Astrocyte of the spinal cord (primary cell): ENCODE data around the gene INPP1.
"Not testable (repeated sequence)": the region's sequence is repeated elsewhere in the genome, so short reads cannot be mapped to it uniquely, and the experiment has no call there.

Experiments used
- DNase-seq: peaks from one replicate; pipeline ENCODE4 v3.0.0; 2011; ENCODE audit warnings: low read depth, low spot score
- H3K4me3 ChIP-seq: 2 replicates; pipeline ENCODE4 v1.5.1; 2011; ENCODE audit warnings: low read depth, mild to moderate bottlenecking, low read length, moderate library complexity
- in situ Hi-C: cut with HindIII; loops from 2 replicates; pipeline ENCODE4 v1.10.0; 2017; ENCODE audit warnings: low sequenced_read_pairs
- TF ChIP-seq, protein P1 (sequence below): IDR thresholded peaks from 2 replicates; pipeline ENCODE4 v1.5.1; 2012; ENCODE audit warnings: low read depth, mild to moderate bottlenecking, low read length, inconsistent platforms

INPP1 gene

DNA sequence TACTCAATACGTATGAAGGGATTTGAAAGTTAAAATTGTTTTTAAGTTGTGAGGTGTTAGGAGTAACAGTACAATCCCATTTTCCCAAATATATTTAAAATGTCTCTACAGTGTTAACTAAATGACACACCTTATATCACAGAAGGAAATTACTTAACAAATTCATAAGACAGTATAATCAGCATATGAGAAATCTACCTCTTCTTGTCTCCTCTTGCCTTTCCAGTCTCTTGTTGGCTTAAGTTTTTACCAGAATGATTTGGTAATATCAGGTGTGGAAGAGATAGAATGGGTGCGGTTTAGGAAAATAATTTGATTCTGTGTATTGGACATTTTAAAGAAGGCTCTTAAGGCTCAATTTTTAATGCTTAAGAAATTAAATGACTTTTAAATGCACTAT lies 9.5 kb upstream of the INPP1 start:
- in situ Hi-C loops, result no loop called here
- TF ChIP-seq, protein P1, sequence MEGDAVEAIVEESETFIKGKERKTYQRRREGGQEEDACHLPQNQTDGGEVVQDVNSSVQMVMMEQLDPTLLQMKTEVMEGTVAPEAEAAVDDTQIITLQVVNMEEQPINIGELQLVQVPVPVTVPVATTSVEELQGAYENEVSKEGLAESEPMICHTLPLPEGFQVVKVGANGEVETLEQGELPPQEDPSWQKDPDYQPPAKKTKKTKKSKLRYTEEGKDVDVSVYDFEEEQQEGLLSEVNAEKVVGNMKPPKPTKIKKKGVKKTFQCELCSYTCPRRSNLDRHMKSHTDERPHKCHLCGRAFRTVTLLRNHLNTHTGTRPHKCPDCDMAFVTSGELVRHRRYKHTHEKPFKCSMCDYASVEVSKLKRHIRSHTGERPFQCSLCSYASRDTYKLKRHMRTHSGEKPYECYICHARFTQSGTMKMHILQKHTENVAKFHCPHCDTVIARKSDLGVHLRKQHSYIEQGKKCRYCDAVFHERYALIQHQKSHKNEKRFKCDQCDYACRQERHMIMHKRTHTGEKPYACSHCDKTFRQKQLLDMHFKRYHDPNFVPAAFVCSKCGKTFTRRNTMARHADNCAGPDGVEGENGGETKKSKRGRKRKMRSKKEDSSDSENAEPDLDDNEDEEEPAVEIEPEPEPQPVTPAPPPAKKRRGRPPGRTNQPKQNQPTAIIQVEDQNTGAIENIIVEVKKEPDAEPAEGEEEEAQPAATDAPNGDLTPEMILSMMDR, result no peak
- no peak overlapping the region for H3K4me3 ChIP-seq
- DNase-seq, result no peak

DNA sequence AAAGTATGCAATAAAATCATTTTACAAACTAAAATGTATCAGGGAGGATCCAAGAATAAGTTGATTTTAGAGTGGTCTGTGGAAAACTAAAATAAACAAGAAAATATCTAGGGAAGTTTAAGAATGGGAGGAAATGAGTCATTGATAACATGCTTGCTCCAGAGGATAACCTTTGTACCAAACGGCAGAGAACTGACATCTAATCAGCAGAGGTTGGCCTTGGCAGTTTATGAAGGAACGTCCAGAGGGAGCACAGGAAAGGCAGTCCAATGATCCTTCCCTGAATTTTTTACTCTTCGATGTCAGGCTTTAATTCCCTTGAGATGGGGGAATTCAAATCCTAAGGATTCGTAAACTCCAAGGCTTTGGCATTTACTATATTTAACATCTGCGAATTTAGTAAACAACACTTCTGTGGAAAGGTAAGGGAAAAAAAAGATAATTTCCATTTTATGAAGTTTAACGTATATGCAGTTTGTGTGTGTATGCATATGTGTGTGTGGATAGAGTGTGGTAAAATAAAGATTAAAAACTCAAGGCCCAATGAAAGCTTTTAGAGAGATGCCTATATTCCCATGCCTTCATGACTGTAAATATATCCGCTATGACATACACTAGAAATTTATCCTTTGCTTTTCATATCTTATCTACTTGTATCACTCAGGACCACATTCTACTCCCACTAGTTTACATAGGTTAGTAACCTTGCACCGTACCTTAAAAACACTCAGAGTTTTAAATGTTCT lies 8.7 kb upstream of the INPP1 start:
- in situ Hi-C loops, result no loop called here
- no peak for DNase-seq
- no peak overlapping the region for H3K4me3 ChIP-seq
- TF ChIP-seq, protein P1, result no peak

DNA sequence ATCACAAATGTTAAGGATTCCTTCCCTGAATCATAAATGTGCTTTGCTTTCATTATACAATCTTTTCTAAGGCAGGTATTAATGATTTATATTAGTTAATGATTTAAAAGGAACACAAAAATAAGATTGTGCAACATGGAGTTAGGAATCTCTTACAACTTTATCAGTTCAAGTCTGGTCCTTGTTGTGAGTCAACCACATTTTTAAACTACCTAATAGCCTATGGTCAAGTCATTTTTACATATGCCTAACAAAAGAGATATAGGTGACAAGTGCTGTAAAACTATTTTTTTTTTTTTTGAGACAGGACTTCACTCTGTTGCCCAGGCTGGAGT lies 8.2 kb upstream of the INPP1 start:
- in situ Hi-C loops, result no loop called here
- DNase-seq, result no peak
- TF ChIP-seq, protein P1, result no peak
- no peak overlapping the region for H3K4me3 ChIP-seq

DNA sequence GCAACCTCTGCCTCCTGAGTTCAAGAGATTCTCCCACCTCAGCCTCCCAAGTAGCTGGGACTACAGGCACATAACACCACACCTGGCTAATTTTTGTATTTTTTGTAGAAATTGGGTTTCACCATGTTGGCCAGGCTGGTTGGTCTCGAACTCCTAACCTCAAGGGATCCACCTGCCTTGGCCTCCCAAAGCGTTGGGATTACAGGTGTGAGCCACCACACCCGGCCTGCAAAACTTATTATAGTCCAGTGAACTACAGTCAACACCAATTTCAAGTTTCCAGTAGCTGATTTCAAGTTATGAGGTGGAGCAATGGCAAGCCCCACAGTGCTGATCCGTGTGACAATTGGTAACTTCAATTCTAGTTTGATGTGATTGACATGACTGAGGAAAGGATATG lies 7.8 kb upstream of the INPP1 start:
- not testable (repeated sequence) for DNase-seq

DNA sequence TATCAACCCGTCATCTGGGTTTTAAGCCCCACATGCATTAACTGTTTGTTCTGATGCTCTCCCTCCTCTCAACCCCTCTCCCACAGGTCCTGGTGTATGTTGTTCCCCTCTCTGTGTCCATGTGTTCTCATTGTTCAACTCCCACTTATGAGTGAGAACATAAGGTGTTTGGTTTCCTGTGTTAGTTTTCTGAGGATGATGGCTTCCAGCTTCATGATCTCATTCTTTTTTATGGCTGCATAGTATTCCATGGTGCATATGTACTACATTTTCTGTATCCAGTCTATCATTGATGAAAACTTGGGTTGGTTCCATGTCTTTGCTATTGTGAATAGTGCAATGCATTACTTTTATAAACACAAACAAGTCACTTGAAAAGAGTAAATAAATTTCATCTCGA lies 7.0 kb upstream of the INPP1 start:
- TF ChIP-seq, protein P1, result no peak
- DNase-seq, result no peak
- H3K4me3 ChIP-seq, result no peak overlapping the region
- in situ Hi-C loops, result no loop called here

More for the DNA sequence above, 7.8 kb upstream of the INPP1 start:
- in situ Hi-C loops, H3K4me3 ChIP-seq: not testable (repeated sequence)

DNA sequence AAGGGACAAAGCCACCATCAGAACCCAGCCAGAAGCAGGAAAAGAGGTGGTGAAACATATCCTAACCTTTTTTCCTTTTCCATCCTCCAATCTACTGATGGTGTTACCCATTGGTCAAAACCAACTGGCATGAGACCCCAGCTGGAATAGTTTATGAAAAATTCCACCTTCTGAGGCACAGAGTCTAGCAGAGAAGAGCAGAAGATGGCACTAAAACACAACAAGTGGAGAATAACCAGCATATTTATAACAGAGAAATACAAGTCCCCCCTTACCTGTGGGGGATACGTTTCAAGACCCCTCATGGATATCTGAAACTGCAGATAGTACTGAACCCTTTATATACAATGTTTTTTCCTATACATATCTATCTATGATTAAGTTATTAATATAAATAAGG lies 4.9 kb upstream of the INPP1 start:
- no peak for DNase-seq
- no peak overlapping the region for H3K4me3 ChIP-seq
- in situ Hi-C loops, result no loop called here
- TF ChIP-seq, protein P1, result no peak

DNA sequence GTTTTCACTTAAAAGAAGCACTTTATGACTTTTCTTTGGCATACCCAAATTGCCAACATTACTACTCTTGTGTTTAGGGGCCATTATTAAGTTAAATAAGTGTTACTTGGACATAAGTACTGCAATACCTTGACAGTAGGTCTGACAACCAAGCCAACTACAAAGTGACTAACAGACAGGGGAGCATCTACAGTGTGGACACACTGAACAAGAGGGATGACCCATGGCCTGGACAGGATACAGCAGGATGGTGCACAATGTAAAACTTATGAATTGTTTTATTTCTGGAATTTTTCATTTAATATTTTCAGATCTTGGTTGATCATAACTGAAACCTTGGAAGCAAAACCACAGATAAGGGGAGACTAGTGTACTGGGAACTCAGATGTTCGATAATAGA lies 4.0 kb upstream of the INPP1 start:
- no peak for DNase-seq
- TF ChIP-seq, protein P1, result no peak
- in situ Hi-C loops, result no loop called here
- H3K4me3 ChIP-seq, result no peak overlapping the region
